ENCODE measurements around the gene GRPEL1. TPM values are rescaled to one million over a fixed set of nuclear protein-coding genes. Genes with fewer than 3 reads are reported as not detected.

Gene GRPEL1
- total and polyA plus RNA-seq, 2 of the 13 experiments (the other 11 are each of a cell fraction or from before 2014, with no cell fraction given): 32.3 to 141 TPM

DNA sequence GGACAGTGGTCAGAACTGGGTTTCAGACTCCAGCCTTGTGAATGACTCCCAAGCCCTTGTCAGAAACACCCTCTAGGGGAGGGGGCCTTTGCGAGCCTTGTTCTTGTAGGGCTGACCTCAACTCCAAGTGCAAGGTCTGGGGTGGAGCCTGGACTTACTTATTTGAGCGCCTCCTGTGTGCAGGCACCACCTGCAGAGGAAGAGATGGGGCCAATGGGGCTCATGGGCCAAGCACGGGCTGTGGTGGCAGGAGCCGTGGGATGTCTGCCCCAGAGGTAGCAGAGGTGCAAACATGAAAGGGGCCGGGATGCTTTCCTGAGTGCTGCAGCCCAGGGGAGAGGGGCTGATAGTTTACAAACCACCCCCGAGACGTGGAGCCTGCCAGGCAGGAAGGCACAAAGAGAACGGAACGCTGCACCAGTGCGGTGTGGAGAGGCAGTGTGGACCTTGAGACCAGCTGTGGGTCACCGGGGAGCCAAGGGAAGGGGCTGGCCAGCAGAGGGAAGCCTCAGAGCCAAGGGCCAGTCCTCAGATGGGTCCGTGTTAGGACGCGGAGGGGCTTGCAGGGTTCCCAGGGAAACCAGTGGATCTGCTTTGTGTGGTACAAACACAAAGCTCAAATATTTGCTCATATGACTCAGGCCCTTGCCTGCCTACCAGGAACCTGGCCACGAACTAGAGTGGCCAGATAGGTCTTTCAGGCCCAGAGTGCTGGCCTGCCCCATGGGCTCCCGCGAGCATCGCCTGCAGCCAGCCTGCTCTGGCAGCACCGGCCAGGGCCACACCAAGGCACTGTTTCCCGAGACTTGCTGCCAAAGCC is 33.4 kb downstream of the GRPEL1 start (continued):
- 0 out of 2 replicates have a peak, but pooled peaks have one; percentile 25 for TF ChIP-seq ZBTB39 (CRISPR knock-in tag; IDR thresholded peaks at IDR 0.05)
- no peak for TF ChIP-seq EZH2 (conservative IDR thresholded peaks at IDR 0.05; ENCODE audit: low read depth, low read length)
- TF ChIP-seq, protein P1, sequence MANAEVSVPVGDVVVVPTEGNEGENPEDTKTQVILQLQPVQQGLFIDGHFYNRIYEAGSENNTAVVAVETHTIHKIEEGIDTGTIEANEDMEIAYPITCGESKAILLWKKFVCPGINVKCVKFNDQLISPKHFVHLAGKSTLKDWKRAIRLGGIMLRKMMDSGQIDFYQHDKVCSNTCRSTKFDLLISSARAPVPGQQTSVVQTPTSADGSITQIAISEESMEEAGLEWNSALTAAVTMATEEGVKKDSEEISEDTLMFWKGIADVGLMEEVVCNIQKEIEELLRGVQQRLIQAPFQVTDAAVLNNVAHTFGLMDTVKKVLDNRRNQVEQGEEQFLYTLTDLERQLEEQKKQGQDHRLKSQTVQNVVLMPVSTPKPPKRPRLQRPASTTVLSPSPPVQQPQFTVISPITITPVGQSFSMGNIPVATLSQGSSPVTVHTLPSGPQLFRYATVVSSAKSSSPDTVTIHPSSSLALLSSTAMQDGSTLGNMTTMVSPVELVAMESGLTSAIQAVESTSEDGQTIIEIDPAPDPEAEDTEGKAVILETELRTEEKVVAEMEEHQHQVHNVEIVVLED (CRISPR knock-in tag; IDR thresholded peaks at IDR 0.05; ENCODE audit: borderline replicate concordance): 0 out of 2 replicates have a peak, but pooled peaks have one; percentile 40
- no peak; the same call in 1 of the 2 replicates for TF ChIP-seq ZNF652 (CRISPR knock-in tag; IDR thresholded peaks at IDR 0.05; ENCODE audit: borderline replicate concordance, low read depth)
- peak; percentile 77 for TF ChIP-seq HDAC2 (CRISPR knock-in tag; IDR thresholded peaks at IDR 0.05)
- TF ChIP-seq HOXA9 (CRISPR knock-in tag; IDR thresholded peaks at IDR 0.05; ENCODE audit: borderline replicate concordance): no peak
- TF ChIP-seq RBM39 (IDR thresholded peaks at IDR 0.05; ENCODE audit: low read depth, low read length, poor library complexity, severe bottlenecking): no peak
- no peak for TF ChIP-seq ZBTB14 (CRISPR knock-in tag; IDR thresholded peaks at IDR 0.05)
- TF ChIP-seq, protein P2, sequence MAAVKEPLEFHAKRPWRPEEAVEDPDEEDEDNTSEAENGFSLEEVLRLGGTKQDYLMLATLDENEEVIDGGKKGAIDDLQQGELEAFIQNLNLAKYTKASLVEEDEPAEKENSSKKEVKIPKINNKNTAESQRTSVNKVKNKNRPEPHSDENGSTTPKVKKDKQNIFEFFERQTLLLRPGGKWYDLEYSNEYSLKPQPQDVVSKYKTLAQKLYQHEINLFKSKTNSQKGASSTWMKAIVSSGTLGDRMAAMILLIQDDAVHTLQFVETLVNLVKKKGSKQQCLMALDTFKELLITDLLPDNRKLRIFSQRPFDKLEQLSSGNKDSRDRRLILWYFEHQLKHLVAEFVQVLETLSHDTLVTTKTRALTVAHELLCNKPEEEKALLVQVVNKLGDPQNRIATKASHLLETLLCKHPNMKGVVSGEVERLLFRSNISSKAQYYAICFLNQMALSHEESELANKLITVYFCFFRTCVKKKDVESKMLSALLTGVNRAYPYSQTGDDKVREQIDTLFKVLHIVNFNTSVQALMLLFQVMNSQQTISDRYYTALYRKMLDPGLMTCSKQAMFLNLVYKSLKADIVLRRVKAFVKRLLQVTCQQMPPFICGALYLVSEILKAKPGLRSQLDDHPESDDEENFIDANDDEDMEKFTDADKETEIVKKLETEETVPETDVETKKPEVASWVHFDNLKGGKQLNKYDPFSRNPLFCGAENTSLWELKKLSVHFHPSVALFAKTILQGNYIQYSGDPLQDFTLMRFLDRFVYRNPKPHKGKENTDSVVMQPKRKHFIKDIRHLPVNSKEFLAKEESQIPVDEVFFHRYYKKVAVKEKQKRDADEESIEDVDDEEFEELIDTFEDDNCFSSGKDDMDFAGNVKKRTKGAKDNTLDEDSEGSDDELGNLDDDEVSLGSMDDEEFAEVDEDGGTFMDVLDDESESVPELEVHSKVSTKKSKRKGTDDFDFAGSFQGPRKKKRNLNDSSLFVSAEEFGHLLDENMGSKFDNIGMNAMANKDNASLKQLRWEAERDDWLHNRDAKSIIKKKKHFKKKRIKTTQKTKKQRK (IDR thresholded peaks at IDR 0.05; ENCODE audit: low read length): no peak
- no peak for TF ChIP-seq CHD2 (IDR thresholded peaks at IDR 0.05; ENCODE audit: low read depth, low read length)
- 0 out of 2 replicates have a peak, but pooled peaks have one; percentile 25 for TF ChIP-seq CBFB (CRISPR knock-in tag; IDR thresholded peaks at IDR 0.05)
- TF ChIP-seq MLLT10 (CRISPR knock-in tag; IDR thresholded peaks at IDR 0.05): no peak
- TF ChIP-seq E2F1 (CRISPR knock-in tag; IDR thresholded peaks at IDR 0.05): no peak
- 0 out of 2 replicates have a peak, but pooled peaks have one; percentile 24 for TF ChIP-seq MEIS2 (CRISPR knock-in tag; IDR thresholded peaks at IDR 0.05)
- no peak for TF ChIP-seq ZHX1 (CRISPR knock-in tag; IDR thresholded peaks at IDR 0.05; ENCODE audit: low read depth)

All from HepG2 (cell line).